HG03575 (cell line): Measurements from ENCODE around the gene ZNF222.

Experiments used
- ATAC-seq: cut with Tn5 transposase; IDR thresholded peaks from one replicate; pipeline ENCODE4 v1.9.1; 2021; ENCODE audit not compliant: unreplicated experiment, insufficient number of reproducible peaks, low FRiP score; ENCODE audit errors: extremely low read depth

ZNF222 gene

DNA sequence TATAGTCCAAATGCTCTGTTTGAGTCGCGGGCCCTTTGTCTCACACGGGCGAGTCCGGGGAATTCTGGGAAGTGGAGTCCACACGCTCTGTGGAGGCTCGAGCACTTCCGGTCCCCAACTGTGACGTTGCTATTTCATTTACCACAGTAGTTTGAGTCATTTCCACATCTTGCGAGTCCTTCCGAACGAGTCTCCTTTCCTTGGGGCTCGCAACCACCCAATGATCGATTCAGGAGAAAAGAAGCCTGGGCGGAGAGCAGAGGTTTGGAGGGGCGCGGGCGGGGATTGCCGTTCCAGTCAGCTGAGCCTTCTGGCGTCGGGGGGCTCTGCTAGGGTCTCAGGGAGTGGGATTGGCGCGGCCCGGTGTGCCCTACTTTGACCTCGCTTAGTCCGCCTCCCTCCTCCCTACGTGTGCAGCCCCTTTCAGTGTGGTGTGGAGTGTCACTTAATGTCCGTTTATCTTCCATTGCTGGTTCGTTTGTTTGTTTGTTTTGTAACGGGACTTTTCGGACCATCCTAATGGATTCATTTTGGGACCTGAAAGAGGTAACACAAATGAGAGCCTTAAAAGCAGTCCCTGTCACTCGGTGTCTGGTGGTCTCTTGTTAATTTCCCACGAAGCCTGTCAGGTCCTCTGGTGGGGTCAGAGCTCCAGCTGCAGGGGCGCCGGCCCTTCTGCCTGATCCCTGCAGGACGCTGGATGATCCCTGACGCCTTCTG, at the start of gene ZNF222:
ZNF222 (plus strand) TSS at position 163 of the 720 bp plus-strand sequence; CDS start at position 221, 58 bp downstream.
- ATAC-seq, result no peak

DNA sequence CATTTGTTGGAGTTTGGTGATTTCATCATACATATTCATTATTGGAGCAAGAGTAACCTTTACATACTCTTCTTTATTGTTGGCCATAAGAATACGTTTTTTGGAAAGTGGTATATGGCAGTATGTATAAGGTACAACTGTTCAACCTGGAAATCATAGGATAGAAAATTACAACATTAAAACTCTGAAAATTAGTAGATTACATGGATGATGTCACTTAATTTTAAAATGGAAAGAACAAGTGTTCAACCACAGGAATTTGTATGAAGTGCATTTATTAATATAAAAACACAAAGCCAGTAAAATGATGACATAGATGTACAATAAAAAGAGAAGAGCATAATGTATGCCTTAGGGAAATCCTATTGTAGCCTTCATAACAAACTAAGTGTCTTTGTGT, 48.4 kb upstream of the ZNF222 start:
- ATAC-seq, result no peak

DNA sequence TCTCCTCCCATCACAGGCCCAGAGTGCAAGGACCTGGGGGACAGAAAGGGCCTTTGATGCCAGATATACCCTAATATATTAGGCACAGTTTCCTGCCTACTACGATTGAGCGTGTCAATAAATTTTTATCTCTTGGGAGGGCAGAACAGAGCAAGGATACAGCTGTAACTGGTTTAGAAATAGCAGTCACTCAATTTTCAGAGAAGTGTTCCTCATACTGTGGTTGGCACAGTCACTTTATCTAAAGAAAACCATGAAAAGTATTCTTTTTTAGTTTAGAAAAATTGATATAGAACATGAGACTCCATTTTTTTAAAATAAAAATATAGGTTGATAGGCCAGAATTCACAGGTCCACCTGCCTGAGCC, 41.7 kb upstream of the ZNF222 start:
- ATAC-seq, result no peak

DNA sequence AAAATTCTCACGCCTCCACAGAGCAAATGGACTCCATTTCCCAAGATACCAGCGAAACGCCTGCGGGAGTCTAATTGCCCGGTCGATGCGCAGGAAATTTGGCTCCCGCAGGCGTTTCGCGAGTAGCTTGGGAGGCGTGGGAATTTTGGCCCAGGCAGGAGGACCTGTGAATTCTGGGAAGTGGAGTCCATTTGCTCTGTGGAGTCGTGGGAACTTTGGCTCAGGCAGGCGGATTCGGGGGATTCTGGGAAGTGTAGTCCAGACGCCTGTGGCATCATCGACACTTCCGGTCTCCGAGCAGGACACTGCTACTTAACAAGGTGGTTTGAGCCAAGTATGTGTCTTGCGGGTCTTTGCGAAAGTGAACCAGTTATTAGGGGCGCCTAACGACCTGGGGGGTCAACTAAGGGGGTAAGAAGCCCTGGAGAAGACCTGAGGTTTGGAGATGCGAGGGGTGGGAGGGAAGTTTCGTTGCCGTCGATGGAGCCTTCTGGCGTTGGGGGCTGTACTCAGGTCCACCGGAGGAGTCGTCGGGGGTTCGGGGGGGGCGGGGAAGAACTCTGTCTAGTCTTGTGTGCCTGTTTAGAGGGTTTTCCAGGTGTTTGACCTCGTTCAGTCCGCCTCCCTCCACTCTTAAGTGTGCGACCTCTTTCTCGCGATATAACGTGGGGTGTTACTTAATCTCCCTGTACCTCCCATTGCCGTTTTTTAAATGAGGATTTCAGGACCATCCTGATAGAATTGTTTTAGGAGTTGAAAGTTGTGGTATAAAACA, 41.1 kb upstream of the ZNF222 start, which contains the start of gene ZNF155:
ZNF155 (plus strand) TSS at position 277 of the 775 bp plus-strand sequence. CDS start 4,356 bp downstream, outside the sequence.
- ATAC-seq, result no peak

DNA sequence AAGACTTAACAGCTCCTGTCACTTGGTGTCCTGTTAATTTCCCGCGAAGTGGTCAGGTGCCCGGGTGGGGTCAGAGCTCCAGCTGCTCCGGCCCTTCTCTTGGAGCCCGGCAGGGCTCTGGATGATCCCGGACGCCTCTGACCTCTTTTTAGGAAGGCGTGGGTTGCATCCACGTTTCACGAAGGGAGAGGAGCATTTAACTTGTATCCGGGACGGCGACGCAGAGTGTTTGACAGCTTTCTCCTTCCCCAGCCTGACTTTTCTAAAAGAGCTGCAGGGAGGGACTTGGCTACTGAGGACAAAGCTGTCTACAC, 40.5 kb upstream of the ZNF222 start:
- no peak for ATAC-seq

DNA sequence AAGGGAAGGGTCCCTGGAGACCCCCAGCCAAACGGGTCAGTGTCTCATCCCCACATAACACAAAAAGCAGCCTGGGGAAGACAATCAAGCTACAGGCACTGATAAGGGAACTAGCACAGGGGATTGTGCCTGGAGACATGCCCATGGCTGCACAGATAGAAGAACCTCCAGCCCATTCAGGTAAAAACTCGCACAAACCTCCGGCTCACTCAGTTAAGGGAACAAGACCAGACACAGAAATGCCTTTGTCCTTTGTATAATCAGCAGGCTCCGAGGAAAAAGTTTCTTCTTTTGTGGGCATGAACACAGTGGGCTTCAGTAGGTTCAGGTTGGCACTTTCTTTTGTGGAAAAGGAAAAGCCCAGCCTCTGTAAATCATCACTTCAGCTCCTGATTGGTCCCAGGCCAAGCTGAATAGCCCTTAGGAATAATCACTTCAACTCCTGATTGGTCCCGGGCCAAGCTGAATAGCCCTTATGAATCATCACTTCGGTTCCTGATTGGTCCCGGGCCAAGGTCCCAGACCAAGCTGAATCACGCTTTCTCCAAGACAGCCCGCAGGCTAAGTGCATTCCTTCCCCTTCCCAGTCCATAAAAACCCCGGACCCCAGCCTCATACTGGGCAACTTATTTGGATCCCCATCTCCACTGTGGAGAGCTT, 27.4 kb upstream of the ZNF222 start:
- no peak for ATAC-seq

DNA sequence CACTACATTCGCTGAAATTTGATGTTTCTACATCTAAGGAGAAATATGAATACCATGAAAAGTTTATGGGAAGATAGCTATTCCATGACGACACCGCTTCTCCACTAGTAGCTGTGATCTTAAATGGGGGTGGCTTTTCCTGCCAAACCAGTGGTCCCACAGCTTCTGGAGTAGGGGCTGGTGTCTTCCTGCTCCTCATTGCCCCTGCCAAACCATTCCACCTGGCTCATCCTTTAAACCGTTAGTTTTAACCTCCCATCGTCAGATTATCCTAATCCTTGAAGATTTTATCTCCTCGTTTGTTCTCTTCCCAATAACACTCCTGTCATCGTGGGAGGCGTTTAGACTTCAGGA, 23.0 kb upstream of the ZNF222 start:
- no peak for ATAC-seq

DNA sequence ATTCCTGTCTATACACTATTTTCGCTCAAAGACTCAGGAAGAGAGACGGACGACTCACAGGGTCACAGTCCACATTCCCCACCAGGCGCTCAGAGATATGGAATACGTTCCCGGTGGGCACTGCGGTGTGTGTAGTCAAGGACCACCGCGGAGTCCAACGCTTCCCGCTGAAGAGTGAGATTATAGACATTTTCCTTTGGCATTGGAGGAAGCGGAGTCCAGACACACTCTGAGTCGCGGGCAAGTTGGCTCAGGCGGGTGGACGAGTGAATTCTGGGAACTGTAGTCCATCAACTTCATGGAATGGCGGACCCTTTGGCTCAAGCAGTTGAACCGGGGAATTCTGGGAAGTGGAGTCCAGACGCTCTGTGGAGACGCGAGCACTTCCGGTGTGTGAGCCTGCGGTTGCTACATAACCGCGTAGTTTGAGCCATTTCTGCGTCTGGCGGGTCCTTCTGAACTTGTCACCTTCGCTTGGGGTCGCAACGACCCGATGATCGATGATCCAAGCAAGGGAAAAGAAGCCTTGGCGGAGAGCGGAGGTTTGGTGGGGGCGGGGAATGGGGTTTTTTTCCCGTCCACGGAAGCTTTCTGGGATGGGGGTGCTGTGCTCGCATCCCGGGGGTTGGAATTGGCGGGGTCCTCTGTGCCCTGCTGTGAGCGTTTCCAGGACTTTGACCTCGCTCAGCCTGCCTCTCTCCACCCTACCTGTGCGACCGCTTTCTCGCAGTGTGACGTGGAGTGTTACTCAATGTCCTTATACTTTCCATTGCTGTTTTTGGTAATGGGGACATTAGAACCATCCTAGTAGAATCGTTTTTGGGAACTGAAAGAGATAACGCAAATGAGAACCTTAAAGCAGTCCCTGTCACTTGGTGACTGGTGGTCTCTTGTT, 22.4 kb upstream of the ZNF222 start, which contains the start of gene ZNF230:
ZNF230 (plus strand) TSS at position 392 of the 895 bp plus-strand sequence. CDS start 4,122 bp downstream, outside the sequence.
- peak; percentile 69 for ATAC-seq

DNA sequence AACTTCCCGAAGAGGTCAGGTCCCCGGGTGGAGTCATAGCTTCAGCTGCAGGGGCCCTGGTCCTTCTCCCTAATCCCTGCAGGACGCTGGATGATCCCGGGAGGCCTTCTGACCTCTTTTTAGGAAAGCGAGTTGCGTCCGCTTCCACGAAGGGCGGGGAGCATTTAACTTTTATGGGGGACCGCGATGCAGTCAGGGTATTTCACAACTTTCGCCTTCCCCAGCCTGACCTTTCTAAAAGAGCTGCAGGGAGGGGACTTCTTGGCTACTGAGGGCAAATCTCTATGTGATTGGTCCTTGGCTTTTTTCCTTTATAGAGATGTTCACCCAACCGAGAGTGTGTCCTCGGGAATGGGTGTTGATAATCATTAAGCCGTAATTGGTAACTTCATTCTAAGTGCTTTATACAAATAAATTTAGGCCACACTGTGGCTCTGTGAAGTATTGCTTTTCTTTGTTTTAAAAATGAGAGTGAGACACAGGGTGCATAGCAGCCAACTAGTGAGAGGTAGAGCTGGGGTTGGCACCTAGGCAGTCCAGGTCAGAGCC, 21.6 kb upstream of the ZNF222 start:
- ATAC-seq, result no peak

DNA sequence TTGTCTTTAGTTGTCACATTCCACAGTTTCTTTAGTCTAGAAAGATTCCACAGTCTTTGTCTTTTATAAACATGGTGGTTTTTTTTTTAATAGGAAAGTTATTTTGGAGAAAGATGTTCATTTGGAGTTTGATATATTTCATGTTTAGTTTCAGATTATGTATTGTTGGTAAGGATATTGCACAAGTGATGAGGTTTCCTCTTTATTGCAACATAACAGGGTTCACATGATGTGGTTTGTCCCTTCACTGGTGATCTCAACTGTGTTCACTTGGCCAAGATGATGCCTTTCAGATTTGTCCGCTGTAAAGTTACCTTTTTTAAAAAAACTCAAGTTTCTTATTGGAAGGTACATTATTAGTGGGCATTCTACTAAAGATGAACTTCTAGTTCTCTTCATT, 19.2 kb upstream of the ZNF222 start:
- ATAC-seq, result no peak

DNA sequence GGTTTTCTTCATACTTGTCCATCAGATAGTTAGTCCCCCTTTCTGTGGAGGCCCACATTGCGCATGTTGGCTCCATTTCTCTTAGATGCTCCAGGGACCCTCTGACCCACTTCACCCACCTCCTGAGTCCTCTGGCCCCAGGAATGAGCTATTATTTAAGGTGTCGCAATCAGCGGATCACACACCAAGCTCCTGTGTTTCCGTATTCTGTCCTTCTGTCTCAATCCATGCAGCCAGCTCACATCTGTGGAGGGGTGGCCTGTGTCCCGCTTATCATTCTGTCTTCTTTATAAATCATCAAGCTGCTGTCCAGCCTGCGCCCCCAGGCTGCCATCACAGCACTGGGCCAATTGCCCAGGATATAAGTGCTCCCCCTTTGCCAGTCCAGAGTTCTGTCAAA, 17.7 kb upstream of the ZNF222 start:
- ATAC-seq, result no peak

DNA sequence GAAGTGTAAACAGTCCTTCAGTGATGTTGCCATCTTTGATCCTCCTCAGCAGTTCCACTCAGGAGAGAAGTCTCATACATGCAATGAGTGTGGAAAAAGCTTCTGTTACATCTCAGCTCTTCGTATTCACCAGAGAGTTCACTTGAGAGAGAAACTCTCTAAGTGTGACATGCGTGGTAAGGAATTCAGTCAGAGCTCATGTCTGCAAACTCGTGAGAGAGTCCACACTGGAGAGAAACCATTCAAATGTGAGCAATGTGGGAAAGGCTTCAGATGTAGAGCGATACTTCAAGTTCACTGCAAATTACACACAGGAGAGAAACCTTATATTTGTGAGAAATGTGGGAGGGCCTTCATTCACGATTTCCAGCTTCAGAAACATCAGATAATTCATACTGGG, 14.7 kb upstream of the ZNF222 start:
- no peak for ATAC-seq

DNA sequence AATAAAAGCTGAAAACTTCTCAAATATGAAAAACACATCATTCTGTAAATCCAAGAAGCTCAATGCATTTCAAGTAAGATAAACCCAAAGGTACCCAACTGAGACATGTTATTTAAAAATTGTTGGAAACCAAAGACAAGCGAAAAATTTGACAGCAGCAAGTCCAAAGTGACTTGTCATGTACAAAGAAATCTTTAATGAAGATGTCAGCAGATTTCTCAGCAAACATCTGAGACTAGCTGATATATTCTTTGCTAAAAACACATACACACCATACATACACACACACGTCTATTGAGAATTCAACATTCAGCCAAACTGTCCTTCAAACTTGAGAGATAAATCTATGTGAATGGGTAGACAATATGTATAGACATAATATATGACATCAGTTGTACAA, 5.7 kb upstream of the ZNF222 start:
- ATAC-seq, result no peak

DNA sequence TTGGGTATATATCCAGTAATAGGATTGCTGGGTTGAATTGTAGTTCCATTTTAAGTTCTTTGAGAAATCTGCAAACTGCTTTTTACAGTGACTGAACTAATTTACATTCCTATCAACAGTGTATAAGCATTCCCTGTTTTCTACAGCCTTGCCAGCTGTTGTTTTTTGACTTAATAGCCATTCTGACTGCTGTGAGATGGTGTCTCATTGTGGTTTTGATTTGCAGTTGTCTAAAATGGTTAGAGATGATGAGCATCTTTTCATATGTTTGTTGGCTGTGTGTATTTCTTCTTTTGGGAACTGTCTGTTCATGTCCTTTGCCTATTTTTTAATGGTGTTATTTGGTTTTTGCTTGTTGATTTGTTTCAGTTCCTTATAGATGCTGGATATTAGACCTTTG, 4.0 kb upstream of the ZNF222 start:
- no peak for ATAC-seq

DNA sequence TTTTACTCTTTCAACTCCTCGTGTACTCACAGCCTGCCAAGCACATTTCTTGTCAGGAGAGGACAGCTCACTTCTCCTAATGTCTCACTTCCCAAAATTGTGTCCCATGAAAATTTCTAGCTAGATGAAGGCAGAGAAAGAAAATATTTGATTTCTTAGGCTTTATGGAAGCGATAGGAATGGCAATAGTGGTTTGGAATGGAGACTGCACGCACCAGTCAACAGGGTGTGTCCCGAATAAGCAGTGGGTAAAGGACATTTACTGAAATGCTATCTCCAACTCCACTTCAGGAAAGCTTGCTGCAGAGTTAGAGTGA, 321 bp upstream of the ZNF222 start:
- no peak for ATAC-seq

DNA sequence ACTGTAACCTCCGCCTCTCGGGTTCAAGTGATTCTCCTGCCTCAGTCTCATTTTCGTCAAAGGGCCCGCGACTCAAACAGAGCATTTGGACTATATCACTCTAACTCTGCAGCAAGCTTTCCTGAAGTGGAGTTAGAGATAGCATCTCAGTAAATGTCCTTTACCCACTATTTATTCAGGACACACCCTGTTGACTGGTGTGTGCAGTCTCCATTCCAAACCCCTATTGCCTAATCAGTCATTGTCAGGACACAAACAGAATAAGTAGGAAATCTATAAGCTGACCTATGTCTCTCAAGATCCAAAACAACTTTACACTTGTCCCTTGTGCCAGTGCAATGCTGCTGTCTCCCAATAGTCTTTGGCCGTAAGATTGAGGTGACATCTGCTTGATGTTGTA, 1.4 kb downstream of the ZNF222 start:
- no peak for ATAC-seq

DNA sequence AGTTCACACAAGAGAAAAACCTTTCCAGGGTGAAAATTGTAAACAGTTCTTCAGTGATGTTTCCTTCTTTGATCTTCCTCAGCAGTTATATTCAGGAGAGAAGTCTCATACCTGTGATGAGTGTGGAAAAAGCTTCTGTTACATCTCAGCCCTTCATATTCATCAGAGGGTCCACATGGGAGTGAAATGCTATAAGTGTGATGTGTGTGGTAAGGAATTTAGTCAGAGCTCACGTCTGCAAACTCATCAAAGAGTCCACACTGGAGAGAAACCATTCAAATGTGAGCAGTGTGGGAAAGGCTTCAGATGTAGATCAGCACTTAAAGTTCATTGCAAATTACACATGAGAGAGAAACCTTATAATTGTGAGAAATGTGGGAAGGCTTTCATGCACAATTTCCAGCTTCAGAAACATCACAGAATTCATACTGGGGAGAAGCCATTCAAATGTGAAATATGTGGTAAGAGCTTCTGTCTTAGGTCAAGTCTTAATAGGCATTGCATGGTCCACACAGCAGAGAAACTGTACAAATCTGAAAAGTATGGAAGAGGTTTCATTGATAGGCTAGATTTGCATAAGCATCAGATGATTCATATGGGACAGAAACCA, 6.9 kb downstream of the ZNF222 start:
- no peak for ATAC-seq

DNA sequence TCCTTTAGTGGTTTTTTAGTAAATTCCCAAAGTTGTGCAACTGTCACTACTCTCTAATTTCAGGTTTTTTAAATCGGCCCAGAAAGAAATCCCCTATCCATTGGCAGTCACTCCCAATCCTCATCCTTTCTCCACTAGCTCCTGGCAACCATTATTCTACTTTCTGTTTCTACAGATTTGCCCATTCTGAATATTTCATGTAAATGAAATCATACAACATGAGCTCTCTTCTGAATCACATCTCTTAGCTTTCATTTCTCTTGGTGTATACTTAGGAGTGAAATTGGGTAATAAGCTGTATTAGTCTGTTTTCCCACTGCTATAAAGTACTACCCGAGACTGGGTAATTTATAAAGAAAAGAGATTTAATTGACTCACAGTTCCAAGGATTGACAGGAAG, 17.0 kb downstream of the ZNF222 start:
- no peak for ATAC-seq
